Right ventricle myocardium superior (tissue), 1 donor: Measurements from ENCODE around the gene ACADSB. TPM values are rescaled to one million over a fixed set of nuclear protein-coding genes. Genes with fewer than 3 reads are reported as not detected.
A peak's percentile ranks its signal among the peaks of the same experiment; 100 is the strongest.

ENCODE experiments used
- ATAC-seq: fragments of 200-7000 bp; cut with Tn5 transposase; one replicate; pipeline ENCODE4 v1.9.1; 2020; ENCODE audit warnings: mild to moderate bottlenecking; ENCODE audit not compliant: poor library complexity
- DNase-seq: peaks from one replicate; pipeline ENCODE4 v3.0.0-alpha.2; 2020
- intact Hi-C: fragments of 100-400 bp; cut with DNase I; formaldehyde crosslinking; loops from one replicate; pipeline ENCODE4 v1.11.2; 2022
- total RNA-seq: library from RNA; stranded (reverse); fragmentation: NEBNext Ultra II Directional; extraction: Animal tissue kit (Norgen Biotek cat#: 25700); gene quantifications from one replicate; pipeline ENCODE4 v1.2.1, GENCODE V29; 2021
- donor health status: DM: no; HTN: yes; CAD: no; lungs with severe emphysema.

ACADSB gene
- total RNA-seq, 1 donor from 2014 or later, result 83.6 TPM

- DNase-seq, result no peak
Observed at GRCh38 chr10:123027861-123028260, 19.1 kb downstream of the ACADSB start.

GRCh38 chr10:123031124-123031523 is 22.3 kb downstream of the ACADSB start:
- no peak for ATAC-seq
- no peak for DNase-seq
- intact Hi-C loops, result no loop called here

More at GRCh38 chr10:123027861-123028260, 19.1 kb downstream of the ACADSB start:
- intact Hi-C loops, result no loop called here
- no peak for ATAC-seq

GRCh38 chr10:123034332-123034731 is 25.5 kb downstream of the ACADSB start:
- ATAC-seq (no peak), DNase-seq (no peak)
- intact Hi-C loops, result no loop called here

GRCh38 chr10:123035467-123036086 is 26.8 kb downstream of the ACADSB start:
- ATAC-seq, result no peak
- intact Hi-C loops, result no loop called here

GRCh38 chr10:123038782-123039631 is 30.2 kb downstream of the ACADSB start:
- DNase-seq, result no peak
- ATAC-seq, result no peak
- intact Hi-C loops, result no loop called here

More at GRCh38 chr10:123035467-123036086, 26.8 kb downstream of the ACADSB start:
- DNase-seq, result no peak

GRCh38 chr10:123039632-123039930 is 30.8 kb downstream of the ACADSB start:
- DNase-seq (no peak), ATAC-seq (no peak)
- intact Hi-C loops, result no loop called here

GRCh38 chr10:123042708-123043408 is 34.1 kb downstream of the ACADSB start:
- no peak for DNase-seq
- intact Hi-C loops, result loop anchor here (5.0 kb wide), 1 partner anchor 514 kb away; no protein-coding TSS in a partner anchor
- ATAC-seq, result no peak

- DNase-seq (no peak), ATAC-seq (peak; percentile 64)
- intact Hi-C loops, result loop anchor here (5.0 kb wide), 1 partner anchor 514 kb away; no protein-coding TSS in a partner anchor
Observed at GRCh38 chr10:123043409-123043925, 34.7 kb downstream of the ACADSB start.

GRCh38 chr10:123044391-123044790 is 35.6 kb downstream of the ACADSB start:
- ATAC-seq, result no peak
- intact Hi-C loops, result loop anchor here (5.0 kb wide), 1 partner anchor 513 kb away; no protein-coding TSS in a partner anchor

GRCh38 chr10:123045961-123046731 is 37.3 kb downstream of the ACADSB start:
- no peak for ATAC-seq
- DNase-seq, result no peak
- intact Hi-C loops, result no loop called here

More at GRCh38 chr10:123044391-123044790, 35.6 kb downstream of the ACADSB start:
- no peak for DNase-seq

- ATAC-seq (no peak), DNase-seq (no peak)
- intact Hi-C loops, result no loop called here
Observed at GRCh38 chr10:123057968-123058367, 49.2 kb downstream of the ACADSB start.

- intact Hi-C loops, result no loop called here
- no peak for ATAC-seq
- DNase-seq, result no peak
Observed at GRCh38 chr10:123061865-123062264, 53.1 kb downstream of the ACADSB start.

GRCh38 chr10:123062726-123063125 is 53.9 kb downstream of the ACADSB start:
- no peak for ATAC-seq
- intact Hi-C loops, result no loop called here

GRCh38 chr10:123068087-123068853 is 59.5 kb downstream of the ACADSB start:
- DNase-seq (no peak), ATAC-seq (no peak)
- intact Hi-C loops, result no loop called here

More at GRCh38 chr10:123062726-123063125, 53.9 kb downstream of the ACADSB start:
- DNase-seq, result no peak

GRCh38 chr10:123069246-123069986 is 60.6 kb downstream of the ACADSB start:
- ATAC-seq (no peak), DNase-seq (no peak)
- intact Hi-C loops, result no loop called here

GRCh38 chr10:123073187-123073586 is 64.4 kb downstream of the ACADSB start:
- intact Hi-C loops, result no loop called here
- DNase-seq (no peak), ATAC-seq (no peak)

- no peak for ATAC-seq
- intact Hi-C loops, result no loop called here
- no peak for DNase-seq
Observed at GRCh38 chr10:123074215-123074614, 65.4 kb downstream of the ACADSB start.
